GM20000 (cell line): Measurements from ENCODE around the gene PALD1.

Experiments used
- DNase-seq: peaks from one replicate; pipeline ENCODE4 v3.0.0; 2012; ENCODE audit warnings: low spot score
- CTCF ChIP-seq: IDR thresholded peaks from 2 replicates; pipeline ENCODE4 v1.5.1; 2012; ENCODE audit warnings: mild to moderate bottlenecking, control low read depth; ENCODE audit errors: extremely low read depth, missing control alignments

Gene PALD1

GRCh38 chr10:70564901-70565351 lies 86.4 kb downstream of the PALD1 start:
- TF ChIP-seq CTCF = no peak
- DNase-seq = no peak

GRCh38 chr10:70565556-70566514 lies 87.3 kb downstream of the PALD1 start:
- no peak for DNase-seq
- no peak for TF ChIP-seq CTCF

GRCh38 chr10:70566515-70567290 lies 88.1 kb downstream of the PALD1 start:
- TF ChIP-seq CTCF = no peak

GRCh38 chr10:70567603-70568002 lies 89.0 kb downstream of the PALD1 start:
- no peak for TF ChIP-seq CTCF
- no peak for DNase-seq

More at GRCh38 chr10:70566515-70567290, 88.1 kb downstream of the PALD1 start:
- no peak for DNase-seq

GRCh38 chr10:70568113-70568512 lies 89.5 kb downstream of the PALD1 start:
- TF ChIP-seq CTCF = no peak
- no peak for DNase-seq

GRCh38 chr10:70568781-70569495 lies 90.4 kb downstream of the PALD1 start:
- no peak for DNase-seq
- no peak for TF ChIP-seq CTCF

- TF ChIP-seq CTCF = no peak
These were observed 92.7 kb downstream of the PALD1 start for GRCh38 chr10:70571236-70571635.

More at GRCh38 chr10:70571236-70571635, 92.7 kb downstream of the PALD1 start:
- no peak for DNase-seq
